GM18508 (cell line): ENCODE data around the gene PACS1.
"Not testable (repeated sequence)": the region's sequence is repeated elsewhere in the genome, so short reads cannot be mapped to it uniquely, and the experiment has no call there.

ENCODE experiments used
- ATAC-seq: cut with Tn5 transposase; IDR thresholded peaks from one replicate; pipeline ENCODE4 v1.9.1; 2021; ENCODE audit warnings: moderate number of reproducible peaks; ENCODE audit not compliant: insufficient read depth, unreplicated experiment

The PACS1 gene

GRCh38 chr11:66072081-66072480 lies 2.0 kb downstream of the PACS1 start:
- ATAC-seq: no peak

- no peak for ATAC-seq
These were observed 2.4 kb downstream of the PACS1 start for GRCh38 chr11:66072518-66072917.

- ATAC-seq: no peak
These were observed 3.6 kb downstream of the PACS1 start for GRCh38 chr11:66073669-66074068.

- no peak for ATAC-seq
These were observed 5.2 kb downstream of the PACS1 start for GRCh38 chr11:66075273-66075672.

- ATAC-seq: no peak
These were observed 6.5 kb downstream of the PACS1 start for GRCh38 chr11:66076561-66076960.

- ATAC-seq: no peak
These were observed 7.9 kb downstream of the PACS1 start for GRCh38 chr11:66077927-66078326.

GRCh38 chr11:66078949-66079348 lies 8.9 kb downstream of the PACS1 start:
- not testable (repeated sequence) for ATAC-seq

GRCh38 chr11:66080055-66080817 lies 10.2 kb downstream of the PACS1 start:
- ATAC-seq: no peak

GRCh38 chr11:66081505-66081904 lies 11.4 kb downstream of the PACS1 start:
- ATAC-seq: no peak

GRCh38 chr11:66082946-66083698 lies 13.1 kb downstream of the PACS1 start:
- ATAC-seq: no peak

- ATAC-seq: no peak
These were observed 13.7 kb downstream of the PACS1 start for GRCh38 chr11:66083767-66084166.

- ATAC-seq: no peak
These were observed 14.9 kb downstream of the PACS1 start for GRCh38 chr11:66084821-66085475.

GRCh38 chr11:66087148-66087908 lies 17.3 kb downstream of the PACS1 start:
- ATAC-seq: no peak

GRCh38 chr11:66089067-66089466 lies 19.0 kb downstream of the PACS1 start:
- no peak for ATAC-seq

- no peak for ATAC-seq
These were observed 20.2 kb downstream of the PACS1 start for GRCh38 chr11:66090288-66090687.

- ATAC-seq: not testable (repeated sequence)
These were observed 22.1 kb downstream of the PACS1 start for GRCh38 chr11:66092125-66092524.

GRCh38 chr11:66099746-66100145 lies 29.7 kb downstream of the PACS1 start:
- ATAC-seq: not testable (repeated sequence)

- ATAC-seq: no peak
These were observed 30.4 kb downstream of the PACS1 start for GRCh38 chr11:66100272-66101065.

- no peak for ATAC-seq
These were observed 31.0 kb downstream of the PACS1 start for GRCh38 chr11:66101066-66101464.
